IPS-20b (cell line): ENCODE data around the gene MPO.
A peak's percentile ranks its signal among the peaks of the same experiment; 100 is the strongest.

ENCODE experiments used
- H3K27ac ChIP-seq: one replicate; pipeline ENCODE4 v1.5.1; 2013; ENCODE audit warnings: low read length
- H3K27me3 ChIP-seq: 2 replicates; pipeline ENCODE4 v1.6.1; 2013; ENCODE audit warnings: mild to moderate bottlenecking, low read length, inconsistent platforms; ENCODE audit not compliant: insufficient read depth
- H3K36me3 ChIP-seq: 2 replicates; pipeline ENCODE4 v1.6.1; 2013; ENCODE audit warnings: low read depth, mild to moderate bottlenecking, inconsistent platforms, low read length, moderate library complexity; ENCODE audit not compliant: insufficient read depth
- H3K4me1 ChIP-seq: 2 replicates; pipeline ENCODE4 v1.6.1; 2013; ENCODE audit warnings: mild to moderate bottlenecking, control low read depth, inconsistent platforms, low read length, moderate library complexity; ENCODE audit not compliant: insufficient read depth
- H3K4me3 ChIP-seq: 2 replicates; pipeline ENCODE4 v1.5.1; 2013; ENCODE audit warnings: mild to moderate bottlenecking, low read length, inconsistent platforms
- H3K9ac ChIP-seq: 2 replicates; pipeline ENCODE4 v1.6.1; 2013; ENCODE audit warnings: low read depth, mild to moderate bottlenecking, inconsistent platforms, low read length, moderate library complexity
- H3K9me3 ChIP-seq: 2 replicates; pipeline ENCODE4 v1.6.1; 2013; ENCODE audit warnings: mild to moderate bottlenecking, low read depth, low read length, inconsistent platforms; ENCODE audit not compliant: insufficient read depth

The MPO gene

DNA sequence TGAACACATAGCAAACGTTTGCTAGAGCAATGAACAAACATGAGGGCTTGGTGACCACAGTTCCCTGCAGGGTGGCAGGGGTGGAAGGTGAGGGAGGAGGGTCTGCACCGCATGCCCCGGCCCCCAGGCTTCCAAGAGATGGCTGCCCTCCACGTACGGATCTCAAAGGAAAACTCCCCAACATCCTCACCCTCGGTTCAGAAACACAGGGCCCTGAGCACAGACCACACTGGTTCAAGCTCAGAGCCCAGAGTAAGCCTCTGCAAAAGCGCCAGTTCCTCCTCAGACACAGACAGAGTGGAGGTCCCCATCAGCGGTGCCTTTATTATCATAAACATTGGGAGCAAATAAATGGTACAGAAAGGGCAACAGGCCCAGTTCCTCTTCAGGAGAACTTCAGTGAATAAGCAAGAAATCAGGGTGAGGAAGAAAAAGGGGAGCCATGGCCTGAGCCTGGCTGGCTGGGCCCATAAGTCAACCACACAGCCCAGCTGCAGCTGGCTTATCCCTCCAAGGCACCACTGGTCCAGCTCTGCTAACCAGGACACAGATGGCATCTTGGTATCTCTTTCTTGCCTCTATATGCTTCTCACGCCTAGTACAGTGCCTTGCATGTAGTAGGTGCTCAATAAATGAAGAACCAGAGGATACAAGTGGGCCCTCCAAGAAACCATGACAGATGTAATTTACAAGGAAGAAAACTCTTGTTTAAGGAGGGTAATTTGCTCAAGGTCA, 11.0 kb downstream of the MPO start:
- Histone ChIP-seq H3K36me3 (no peaks in the 10 kb centered on the region), H3K4me3 (no peak overlapping the region), H3K27ac (no peak overlapping the region), H3K27me3 (peaks cover 6% of the 10 kb centered on the region), H3K9me3 (no peaks in the 10 kb centered on the region), H3K9ac (no peak overlapping the region), H3K4me1 (no peaks in the 10 kb centered on the region)

GRCh38 chr17:58268774-58269556, 11.8 kb downstream of the MPO start:
- no peaks in the 10 kb centered on the region for H3K4me1 ChIP-seq
- H3K27me3 ChIP-seq, result peaks cover 13% of the 10 kb centered on the region
- H3K4me3 ChIP-seq, result no peak overlapping the region
- H3K27ac ChIP-seq, result no peak overlapping the region
- no peaks in the 10 kb centered on the region for H3K36me3 ChIP-seq
- no peaks in the 10 kb centered on the region for H3K9me3 ChIP-seq
- no peak overlapping the region for H3K9ac ChIP-seq

- Histone ChIP-seq H3K4me1 (no peaks in the 10 kb centered on the region), H3K9me3 (no peaks in the 10 kb centered on the region), H3K4me3 (no peak overlapping the region), H3K9ac (no peak overlapping the region), H3K27me3 (peaks cover 19% of the 10 kb centered on the region), H3K36me3 (no peaks in the 10 kb centered on the region), H3K27ac (no peak overlapping the region)
Measured at GRCh38 chr17:58268326-58268725, 12.4 kb downstream of the MPO start.

DNA sequence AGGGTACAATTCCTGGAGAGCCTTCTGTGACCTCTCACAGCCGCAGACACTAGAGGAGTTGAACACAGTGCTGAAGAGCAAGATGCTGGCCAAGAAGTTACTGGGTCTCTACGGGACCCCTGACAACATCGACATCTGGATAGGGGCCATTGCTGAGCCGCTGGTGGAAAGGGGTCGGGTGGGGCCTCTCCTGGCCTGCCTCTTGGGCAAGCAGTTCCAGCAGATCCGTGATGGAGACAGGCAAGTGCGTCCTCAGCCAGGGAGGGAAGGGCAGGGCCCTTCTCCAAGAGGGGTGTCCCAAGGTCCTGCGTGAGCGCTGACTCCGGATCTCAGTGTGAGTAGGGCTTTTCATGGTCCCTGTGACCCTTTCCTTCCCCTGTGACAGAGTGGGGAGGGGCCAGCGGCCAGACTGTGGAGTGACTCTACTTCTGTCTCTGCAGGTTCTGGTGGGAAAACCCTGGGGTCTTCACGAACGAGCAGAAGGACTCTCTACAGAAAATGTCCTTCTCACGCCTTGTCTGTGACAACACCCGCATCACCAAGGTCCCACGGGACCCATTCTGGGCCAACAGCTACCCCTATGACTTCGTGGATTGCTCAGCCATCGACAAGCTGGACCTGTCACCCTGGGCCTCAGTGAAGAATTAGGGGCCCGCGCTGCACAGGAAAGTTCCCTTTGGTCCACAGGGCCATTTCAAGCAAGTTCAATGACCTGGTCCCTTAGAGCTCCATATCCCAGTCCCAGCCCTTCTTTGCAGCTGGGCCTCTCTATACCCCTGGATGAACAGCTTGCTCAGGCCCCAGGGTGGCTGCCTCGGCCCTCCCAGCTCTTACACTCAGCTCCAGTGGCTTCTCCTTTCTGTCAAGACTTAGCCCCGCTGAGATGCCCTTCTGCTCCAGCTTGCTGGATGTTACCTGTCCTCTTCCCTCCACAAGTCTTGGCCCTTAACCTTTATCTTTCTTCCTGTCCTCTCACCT, 13.1 kb downstream of the MPO start:
- H3K36me3 ChIP-seq, result no peaks in the 10 kb centered on the region
- H3K9me3 ChIP-seq, result no peaks in the 10 kb centered on the region
- no peak overlapping the region for H3K4me3 ChIP-seq
- H3K27ac ChIP-seq, result no peak overlapping the region
- H3K9ac ChIP-seq, result no peak overlapping the region
- no peaks in the 10 kb centered on the region for H3K4me1 ChIP-seq
- H3K27me3 ChIP-seq, result peaks cover 21% of the 10 kb centered on the region

- no peaks in the 10 kb centered on the region for H3K36me3 ChIP-seq
- peaks cover 32% of the 10 kb centered on the region for H3K27me3 ChIP-seq
- no peak overlapping the region for H3K27ac ChIP-seq
- no peaks in the 10 kb centered on the region for H3K9me3 ChIP-seq
- H3K9ac ChIP-seq, result no peak overlapping the region
- no peak overlapping the region for H3K4me3 ChIP-seq
- no peaks in the 10 kb centered on the region for H3K4me1 ChIP-seq
Measured at GRCh38 chr17:58265902-58266875, 14.5 kb downstream of the MPO start.

GRCh38 chr17:58265271-58265670, 15.5 kb downstream of the MPO start:
- no peak overlapping the region for H3K4me3 ChIP-seq
- no peak overlapping the region for H3K27ac ChIP-seq
- H3K36me3 ChIP-seq, result no peaks in the 10 kb centered on the region
- H3K9me3 ChIP-seq, result no peaks in the 10 kb centered on the region
- no peak overlapping the region for H3K9ac ChIP-seq
- peaks cover 41% of the 10 kb centered on the region for H3K27me3 ChIP-seq
- H3K4me1 ChIP-seq, result no peaks in the 10 kb centered on the region

- Histone ChIP-seq H3K27ac (no peak overlapping the region), H3K27me3 (peaks cover 47% of the 10 kb centered on the region), H3K36me3 (no peaks in the 10 kb centered on the region), H3K9me3 (no peaks in the 10 kb centered on the region), H3K4me3 (no peak overlapping the region), H3K9ac (no peak overlapping the region), H3K4me1 (no peaks in the 10 kb centered on the region)
Measured at GRCh38 chr17:58264407-58265103, 16.2 kb downstream of the MPO start.

- H3K4me1 ChIP-seq, result no peaks in the 10 kb centered on the region
- H3K9ac ChIP-seq, result no peak overlapping the region
- no peak overlapping the region for H3K27ac ChIP-seq
- H3K36me3 ChIP-seq, result no peaks in the 10 kb centered on the region
- H3K27me3 ChIP-seq, result peaks cover 55% of the 10 kb centered on the region
- no peak overlapping the region for H3K4me3 ChIP-seq
- H3K9me3 ChIP-seq, result no peaks in the 10 kb centered on the region
Measured at GRCh38 chr17:58263773-58264172, 17.0 kb downstream of the MPO start.

GRCh38 chr17:58262149-58262548, 18.6 kb downstream of the MPO start:
- peaks cover 69% of the 10 kb centered on the region for H3K27me3 ChIP-seq
- H3K27ac ChIP-seq, result no peak overlapping the region
- no peak overlapping the region for H3K4me3 ChIP-seq
- no peaks in the 10 kb centered on the region for H3K36me3 ChIP-seq
- no peak overlapping the region for H3K9ac ChIP-seq
- H3K9me3 ChIP-seq, result no peaks in the 10 kb centered on the region
- H3K4me1 ChIP-seq, result no peaks in the 10 kb centered on the region

DNA sequence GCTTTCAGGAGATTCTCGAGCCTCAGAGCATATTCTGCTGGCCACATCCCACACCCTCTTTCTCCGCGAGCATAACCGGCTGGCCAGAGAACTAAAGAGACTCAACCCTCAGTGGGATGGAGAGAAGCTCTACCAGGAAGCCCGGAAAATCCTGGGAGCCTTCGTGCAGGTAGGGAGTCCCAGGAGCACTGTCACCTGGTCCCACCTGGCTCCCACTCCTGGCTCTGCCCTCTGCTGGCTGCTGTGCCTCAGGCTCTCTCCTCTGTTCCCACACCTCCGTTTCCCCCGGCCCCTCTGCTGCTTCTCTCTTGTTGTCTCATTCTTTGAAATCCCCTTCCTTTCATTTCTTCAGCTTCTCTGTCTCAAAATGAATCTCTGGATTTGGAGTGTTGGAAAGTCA, 25.9 kb downstream of the MPO start:
- no peaks in the 10 kb centered on the region for H3K4me1 ChIP-seq
- H3K9ac ChIP-seq, result no peak overlapping the region
- H3K4me3 ChIP-seq, result peak overlapping the region; percentile 52; the same call in 1 of the 2 replicates
- H3K36me3 ChIP-seq, result no peaks in the 10 kb centered on the region
- peaks cover 76% of the 10 kb centered on the region for H3K27me3 ChIP-seq
- no peak overlapping the region for H3K27ac ChIP-seq
- peaks cover 7% of the 10 kb centered on the region; the same call in 1 of the 2 replicates for H3K9me3 ChIP-seq
